Activated naive CD4-positive, alpha-beta T cell treated with anti-CD3 and anti-CD28 coated beads, Interleukin-2, amount 10 ng/mL, durations not matched to agents 5 hours and 36 hours (primary cell): ENCODE measurements around the gene C16orf89. TPM values are rescaled to one million over a fixed set of nuclear protein-coding genes. Genes with fewer than 3 reads are reported as not detected.

Source experiments
- total RNA-seq, 2 experiments: library from RNA; stranded (reverse); gene quantifications; one replicate each; pipeline ENCODE4 v1.2.3, GENCODE V29; 2021

Gene C16orf89, protein sequence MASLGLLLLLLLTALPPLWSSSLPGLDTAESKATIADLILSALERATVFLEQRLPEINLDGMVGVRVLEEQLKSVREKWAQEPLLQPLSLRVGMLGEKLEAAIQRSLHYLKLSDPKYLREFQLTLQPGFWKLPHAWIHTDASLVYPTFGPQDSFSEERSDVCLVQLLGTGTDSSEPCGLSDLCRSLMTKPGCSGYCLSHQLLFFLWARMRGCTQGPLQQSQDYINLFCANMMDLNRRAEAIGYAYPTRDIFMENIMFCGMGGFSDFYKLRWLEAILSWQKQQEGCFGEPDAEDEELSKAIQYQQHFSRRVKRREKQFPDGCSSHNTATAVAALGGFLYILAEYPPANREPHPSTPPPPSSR
- total RNA-seq, result not detected

GRCh38 chr16:5065813-5066212, at the start of gene C16orf89:
C16orf89 (minus strand) TSS chr16:5065956; CDS start chr16:5065908, 48 bp downstream.

GRCh38 chr16:5097470-5098220, 31.9 kb upstream of the C16orf89 start, which contains the start of gene EEF2KMT:
EEF2KMT (minus strand) TSS chr16:5097795; CDS start chr16:5097739, 56 bp downstream.

GRCh38 chr16:5071681-5072333, 6.1 kb upstream of the C16orf89 start, which contains the start of gene ALG1:
ALG1 (plus strand) TSS chr16:5071843; CDS start chr16:5071850, 7 bp downstream.

DNA sequence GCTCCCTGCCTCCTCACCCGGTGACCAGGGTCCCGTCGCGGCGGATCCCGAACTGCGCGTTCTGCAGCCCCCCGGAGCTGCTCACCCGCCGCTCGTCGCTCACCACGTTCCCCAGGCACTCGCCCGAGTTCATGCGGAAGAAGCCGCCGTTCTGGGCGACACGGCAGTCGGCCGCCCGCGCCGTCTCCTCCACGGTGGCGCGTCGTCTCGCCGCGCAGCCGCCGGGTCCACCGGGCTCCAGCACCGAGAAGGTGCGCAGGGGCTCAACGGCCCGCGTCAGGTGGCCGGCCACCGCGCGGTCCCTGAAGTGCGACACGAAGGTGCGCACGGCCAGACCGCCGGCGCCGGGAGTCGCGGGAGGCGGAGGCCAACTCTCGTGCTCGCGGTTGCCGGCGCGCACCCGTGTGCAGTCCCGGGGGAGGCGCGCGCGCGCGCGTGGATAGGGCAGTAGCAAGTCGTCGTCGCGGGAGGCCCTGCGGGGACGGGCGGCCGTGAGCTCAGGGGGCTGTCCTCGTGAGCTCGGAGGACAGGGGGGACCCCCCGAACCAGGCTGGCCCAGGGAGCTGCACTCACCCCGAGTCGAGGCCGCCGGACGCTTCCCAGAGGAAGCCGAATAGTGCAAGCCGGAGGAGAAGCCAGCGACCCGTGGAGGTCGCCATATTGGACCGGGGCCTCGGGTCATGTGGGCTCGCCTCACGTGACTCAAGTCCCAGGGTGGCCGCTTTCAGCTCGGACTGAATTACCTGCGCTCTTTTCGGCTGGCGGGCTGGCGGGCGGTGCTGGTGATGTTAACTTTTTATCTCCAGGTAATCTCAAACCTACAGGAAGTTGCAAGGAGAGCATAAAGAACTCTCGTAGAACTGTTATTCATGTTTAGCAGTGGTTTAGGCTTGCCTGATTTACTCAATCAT, 32.2 kb downstream of the C16orf89 start, which contains the start of gene NAGPA:
NAGPA (minus strand) TSS at position 680 of the 911 bp plus-strand sequence; CDS start at position 659, 21 bp downstream.

Other genes starting within 250 kb of the C16orf89 start
- 10 to 100 TPM; 84.1 to 92.5 TPM for gene GLYR1, start 218.7 kb downstream of the C16orf89 start, total RNA-seq
- 10 to 100 TPM; 36.1 to 37.5 TPM for gene UBN1, start 218.5 kb downstream of the C16orf89 start, total RNA-seq
- not detected for gene PPL, start 128.8 kb downstream of the C16orf89 start, total RNA-seq
- under 1 TPM; 0.13 to 0.14 TPM for gene SEC14L5, start 107.6 kb downstream of the C16orf89 start, total RNA-seq
- 10 to 100 TPM; 16.5 to 16.9 TPM for gene NAGPA, start 32.0 kb downstream of the C16orf89 start, total RNA-seq
- gene ALG1, start 5.9 kb upstream of the C16orf89 start, total RNA-seq, result 10 to 100 TPM; 21.7 to 22.0 TPM
- gene EEF2KMT, start 31.8 kb upstream of the C16orf89 start, total RNA-seq, result 10 to 100 TPM in 1 of 2 experiments, 1 to 10 TPM in 1; 9.6 to 10.0 TPM